Measurements from ENCODE around the gene VSTM4. TPM values are rescaled to one million over a fixed set of nuclear protein-coding genes. Genes with fewer than 3 reads are reported as not detected.

The VSTM4 gene
- total and polyA plus RNA-seq, 9 donors, result 35.5 to 59.5 (median 46.7) TPM

DNA sequence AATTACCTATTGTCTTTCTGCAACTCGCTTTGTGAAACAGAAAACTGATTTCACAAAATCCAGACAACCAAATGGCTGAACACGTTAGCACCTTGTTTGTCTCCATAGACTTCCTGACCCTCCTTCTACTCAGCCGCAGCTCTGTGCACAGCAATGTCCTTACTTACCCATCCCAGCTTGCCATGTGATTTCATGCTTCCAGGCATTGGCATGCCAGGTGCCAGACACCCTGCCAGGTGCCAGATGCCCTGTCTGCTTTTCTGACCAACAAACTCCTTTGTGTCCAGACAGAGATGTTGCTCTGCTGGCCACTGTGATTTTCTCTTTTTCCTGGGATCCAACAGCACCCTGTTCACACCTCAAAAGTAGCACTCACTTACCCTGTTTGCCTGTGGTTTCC, 34.6 kb upstream of the VSTM4 start:
- Histone ChIP-seq H3K9me3 (replicated peaks; ENCODE audit: control insufficient read depth, low read depth, low read length) (peaks cover 11% of the 10 kb centered on the region), H3K4me3 (ENCODE audit: low read length) (no peak overlapping the region), H3K4me1 (ENCODE audit: control insufficient read depth, insufficient read depth, low read length) (peaks cover 34% of the 10 kb centered on the region), H3K36me3 (ENCODE audit: control insufficient read depth, insufficient read depth, low read length) (no peaks in the 10 kb centered on the region), H3K27ac (ENCODE audit: low read length) (peak overlapping the region; percentile 49), H3K27me3 (ENCODE audit: control insufficient read depth, insufficient read depth, low read length) (no peaks in the 10 kb centered on the region)
- DNase-seq, result no peak
- 83% methylated on average over 3 of the region's 3 CpGs for WGBS (ENCODE audit: insufficient coverage)

GRCh38 chr10:49144058-49144720, 28.9 kb upstream of the VSTM4 start:
- H3K27me3 ChIP-seq (ENCODE audit: control insufficient read depth, insufficient read depth, low read length), result no peaks in the 10 kb centered on the region
- peaks cover 11% of the 10 kb centered on the region for H3K9me3 ChIP-seq (replicated peaks; ENCODE audit: control insufficient read depth, low read depth, low read length)
- H3K36me3 ChIP-seq (ENCODE audit: control insufficient read depth, insufficient read depth, low read length), result no peaks in the 10 kb centered on the region
- peaks cover 51% of the 10 kb centered on the region for H3K4me1 ChIP-seq (ENCODE audit: control insufficient read depth, insufficient read depth, low read length)
- DNase-seq, result peak; percentile 89
- H3K4me3 ChIP-seq (ENCODE audit: low read length), result no peak overlapping the region
- H3K27ac ChIP-seq (ENCODE audit: low read length), result peak overlapping the region; percentile 54
- 17% methylated on average over 1 of the region's 2 CpGs for WGBS (ENCODE audit: insufficient coverage)

DNA sequence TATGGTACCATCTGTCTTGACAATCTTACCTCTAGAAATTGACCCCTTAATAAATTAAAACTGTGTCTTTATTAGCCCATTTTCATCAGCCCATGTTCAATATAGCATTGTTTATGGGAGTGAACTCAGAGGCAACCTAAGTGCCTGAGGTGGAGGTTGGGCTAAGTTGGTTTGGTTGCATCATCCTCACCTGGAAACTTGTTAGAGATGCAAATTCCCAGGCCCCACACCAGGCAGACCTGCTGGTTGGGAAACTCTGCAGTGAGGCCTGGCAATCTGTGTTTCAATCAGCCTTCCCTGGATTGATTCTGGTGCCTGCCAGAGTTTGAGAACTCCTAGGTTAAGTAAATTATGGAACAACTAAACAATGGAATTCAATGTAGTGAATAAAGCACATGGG, 27.9 kb upstream of the VSTM4 start:
- Histone ChIP-seq H3K27me3 (ENCODE audit: control insufficient read depth, insufficient read depth, low read length) (no peaks in the 10 kb centered on the region), H3K36me3 (ENCODE audit: control insufficient read depth, insufficient read depth, low read length) (no peaks in the 10 kb centered on the region), H3K9me3 (replicated peaks; ENCODE audit: control insufficient read depth, low read depth, low read length) (peaks cover 10% of the 10 kb centered on the region), H3K4me3 (ENCODE audit: low read length) (no peak overlapping the region), H3K27ac (ENCODE audit: low read length) (no peak overlapping the region), H3K4me1 (ENCODE audit: control insufficient read depth, insufficient read depth, low read length) (peaks cover 56% of the 10 kb centered on the region)
- no peak for DNase-seq

DNA sequence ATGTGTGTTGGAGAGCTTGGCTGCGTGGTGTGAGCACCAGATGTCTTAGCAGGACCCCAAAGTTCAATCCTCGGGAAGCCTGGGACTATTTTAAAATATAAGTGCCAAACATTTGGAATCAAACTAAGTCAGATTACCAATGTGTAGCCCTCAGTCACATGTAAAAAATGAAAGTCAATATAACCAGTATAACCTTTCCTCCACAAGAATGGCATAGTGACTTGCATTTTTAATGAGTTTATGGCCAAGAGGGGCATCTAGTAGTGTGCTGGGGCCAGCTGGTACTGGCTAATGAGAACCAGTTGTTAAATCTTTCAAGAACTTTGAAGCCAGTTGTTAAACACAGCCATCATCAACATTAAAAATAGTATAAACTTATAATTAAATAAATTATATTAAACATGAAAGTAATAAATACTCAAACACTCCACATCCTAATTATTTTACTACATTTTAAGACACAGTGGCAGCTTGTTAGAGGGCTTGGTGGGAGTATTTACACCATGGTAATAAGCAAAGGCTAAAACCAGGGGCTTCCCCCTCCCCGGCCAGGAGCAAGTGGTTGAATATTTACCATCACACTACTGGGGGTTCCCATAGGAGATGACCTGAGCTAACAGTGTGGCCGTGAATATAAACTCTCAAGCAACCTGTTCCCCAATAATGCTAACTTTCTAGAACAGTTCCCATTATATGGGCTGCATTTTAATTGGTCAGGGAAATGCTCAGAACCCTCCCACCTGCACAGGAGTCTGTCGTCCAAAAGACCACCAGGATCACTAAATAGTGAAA, 26.4 kb upstream of the VSTM4 start:
- peaks cover 59% of the 10 kb centered on the region for H3K4me1 ChIP-seq (ENCODE audit: control insufficient read depth, insufficient read depth, low read length)
- H3K27ac ChIP-seq (ENCODE audit: low read length), result no peak overlapping the region
- 86% methylated on average over 1 of the region's 5 CpGs for WGBS (ENCODE audit: insufficient coverage)
- no peaks in the 10 kb centered on the region for H3K9me3 ChIP-seq (replicated peaks; ENCODE audit: control insufficient read depth, low read depth, low read length)
- H3K4me3 ChIP-seq (ENCODE audit: low read length), result no peak overlapping the region
- no peak for DNase-seq
- no peaks in the 10 kb centered on the region for H3K27me3 ChIP-seq (ENCODE audit: control insufficient read depth, insufficient read depth, low read length)
- no peaks in the 10 kb centered on the region for H3K36me3 ChIP-seq (ENCODE audit: control insufficient read depth, insufficient read depth, low read length)

DNA sequence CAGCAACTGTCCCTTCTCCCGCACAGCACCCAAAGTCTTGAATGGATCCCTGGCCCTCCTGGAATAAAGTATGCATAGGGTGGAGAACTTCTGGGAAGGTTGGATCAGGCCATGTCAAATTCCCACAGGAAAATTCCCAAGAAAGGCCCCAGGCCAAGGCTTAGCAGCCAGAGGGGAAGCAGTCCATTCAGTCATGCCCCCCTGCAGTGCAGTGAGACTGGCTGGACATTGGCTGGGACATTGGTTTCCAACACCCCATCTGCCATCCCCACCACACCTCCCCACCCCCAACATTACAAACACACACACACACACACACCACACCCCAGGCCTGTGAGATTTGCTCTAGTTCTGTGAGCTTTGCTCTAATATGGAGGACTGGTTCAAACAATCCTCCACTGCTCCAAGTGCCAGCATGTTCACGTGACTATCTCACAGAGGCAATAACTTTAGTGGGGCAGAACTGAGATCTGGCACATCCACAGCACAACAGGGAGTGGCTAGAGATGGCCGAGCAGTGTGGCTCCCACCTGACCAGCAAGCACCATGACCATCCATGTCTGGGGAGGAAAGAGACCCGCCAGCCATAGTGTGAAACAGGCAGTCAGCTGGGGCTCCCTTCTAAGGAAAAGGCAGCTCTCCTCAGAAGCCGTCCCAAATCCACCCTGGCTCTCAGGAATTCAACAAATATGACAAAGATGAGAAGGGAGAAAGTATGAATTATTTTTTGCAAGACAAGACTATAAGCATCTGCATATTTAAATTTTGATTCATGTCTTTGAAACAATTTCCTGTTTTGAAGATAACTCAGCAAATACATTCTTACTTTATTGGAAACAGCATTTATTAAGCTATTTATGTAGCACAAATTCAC, 25.2 kb upstream of the VSTM4 start:
- Histone ChIP-seq H3K9me3 (replicated peaks; ENCODE audit: control insufficient read depth, low read depth, low read length) (no peaks in the 10 kb centered on the region), H3K36me3 (ENCODE audit: control insufficient read depth, insufficient read depth, low read length) (no peaks in the 10 kb centered on the region), H3K27me3 (ENCODE audit: control insufficient read depth, insufficient read depth, low read length) (no peaks in the 10 kb centered on the region), H3K27ac (ENCODE audit: low read length) (no peak overlapping the region), H3K4me3 (ENCODE audit: low read length) (no peak overlapping the region), H3K4me1 (ENCODE audit: control insufficient read depth, insufficient read depth, low read length) (peaks cover 59% of the 10 kb centered on the region)
- DNase-seq, result no peak
- WGBS (ENCODE audit: insufficient coverage), result no CpG with 5 or more reads among the region's 5 CpGs

DNA sequence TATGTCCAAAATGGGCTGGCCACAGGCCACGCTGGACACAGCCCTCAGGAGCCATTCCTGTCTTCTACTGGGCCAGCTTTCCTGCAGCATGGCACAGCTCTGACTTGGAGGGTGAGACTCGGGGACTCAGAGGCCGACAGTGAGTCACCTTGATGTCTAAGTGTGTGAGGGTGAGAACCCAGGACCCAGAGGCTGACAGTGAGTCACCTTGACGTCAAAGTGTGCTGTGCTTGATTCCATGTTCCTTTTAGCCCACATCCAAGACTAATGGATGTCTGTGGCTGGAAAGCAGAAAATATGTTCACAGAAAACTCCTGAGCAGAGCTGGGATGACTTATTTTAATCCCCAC, 24.5 kb upstream of the VSTM4 start:
- Histone ChIP-seq H3K27me3 (ENCODE audit: control insufficient read depth, insufficient read depth, low read length) (no peaks in the 10 kb centered on the region), H3K27ac (ENCODE audit: low read length) (peak overlapping the region; percentile 83), H3K36me3 (ENCODE audit: control insufficient read depth, insufficient read depth, low read length) (no peaks in the 10 kb centered on the region), H3K4me3 (ENCODE audit: low read length) (no peak overlapping the region), H3K4me1 (ENCODE audit: control insufficient read depth, insufficient read depth, low read length) (peaks cover 57% of the 10 kb centered on the region), H3K9me3 (replicated peaks; ENCODE audit: control insufficient read depth, low read depth, low read length) (no peaks in the 10 kb centered on the region)
- WGBS (ENCODE audit: insufficient coverage), result 76% methylated on average over 4 of the region's 4 CpGs
- DNase-seq, result no peak

GRCh38 chr10:49139028-49139845, 23.9 kb upstream of the VSTM4 start:
- WGBS (ENCODE audit: insufficient coverage), result 49% methylated on average over 3 of the region's 8 CpGs
- H3K36me3 ChIP-seq (ENCODE audit: control insufficient read depth, insufficient read depth, low read length), result no peaks in the 10 kb centered on the region
- peak overlapping the region; percentile 83 for H3K27ac ChIP-seq (ENCODE audit: low read length)
- peaks cover 53% of the 10 kb centered on the region for H3K4me1 ChIP-seq (ENCODE audit: control insufficient read depth, insufficient read depth, low read length)
- H3K9me3 ChIP-seq (replicated peaks; ENCODE audit: control insufficient read depth, low read depth, low read length), result no peaks in the 10 kb centered on the region
- no peaks in the 10 kb centered on the region for H3K27me3 ChIP-seq (ENCODE audit: control insufficient read depth, insufficient read depth, low read length)
- DNase-seq, result peak; percentile 76
- H3K4me3 ChIP-seq (ENCODE audit: low read length), result no peak overlapping the region

DNA sequence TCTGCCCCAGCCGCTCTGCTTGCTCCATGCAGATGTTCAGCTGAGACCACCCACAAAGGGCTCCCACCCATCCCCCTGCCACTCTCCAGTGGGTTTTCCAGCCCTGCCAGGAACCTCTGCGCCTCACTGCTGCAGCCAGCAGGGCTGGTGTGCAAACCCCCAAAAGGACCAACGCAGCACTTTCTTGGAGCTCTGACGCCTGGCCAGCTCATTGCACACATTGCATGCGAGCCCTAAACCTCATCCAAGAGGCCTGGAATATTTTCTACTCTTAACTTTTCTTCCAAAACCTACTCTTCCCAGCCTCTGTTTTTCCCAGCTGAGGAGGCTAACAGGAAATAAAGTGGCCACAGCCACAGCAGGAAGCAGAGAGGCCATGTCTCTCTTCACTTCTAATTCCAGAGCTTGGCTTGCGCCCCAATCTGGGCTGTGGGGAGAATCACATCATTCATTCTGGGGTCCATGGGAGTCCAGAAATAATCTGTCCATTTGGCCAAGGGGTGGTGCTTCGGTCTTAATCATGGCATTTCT, 23.1 kb upstream of the VSTM4 start:
- no peaks in the 10 kb centered on the region for H3K36me3 ChIP-seq (ENCODE audit: control insufficient read depth, insufficient read depth, low read length)
- peak; percentile 96 for DNase-seq
- H3K9me3 ChIP-seq (replicated peaks; ENCODE audit: control insufficient read depth, low read depth, low read length), result no peaks in the 10 kb centered on the region
- no peak overlapping the region for H3K4me3 ChIP-seq (ENCODE audit: low read length)
- peak overlapping the region; percentile 83 for H3K27ac ChIP-seq (ENCODE audit: low read length)
- 25% methylated on average over 7 of the region's 7 CpGs for WGBS (ENCODE audit: insufficient coverage)
- H3K27me3 ChIP-seq (ENCODE audit: control insufficient read depth, insufficient read depth, low read length), result no peaks in the 10 kb centered on the region
- peaks cover 54% of the 10 kb centered on the region for H3K4me1 ChIP-seq (ENCODE audit: control insufficient read depth, insufficient read depth, low read length)

DNA sequence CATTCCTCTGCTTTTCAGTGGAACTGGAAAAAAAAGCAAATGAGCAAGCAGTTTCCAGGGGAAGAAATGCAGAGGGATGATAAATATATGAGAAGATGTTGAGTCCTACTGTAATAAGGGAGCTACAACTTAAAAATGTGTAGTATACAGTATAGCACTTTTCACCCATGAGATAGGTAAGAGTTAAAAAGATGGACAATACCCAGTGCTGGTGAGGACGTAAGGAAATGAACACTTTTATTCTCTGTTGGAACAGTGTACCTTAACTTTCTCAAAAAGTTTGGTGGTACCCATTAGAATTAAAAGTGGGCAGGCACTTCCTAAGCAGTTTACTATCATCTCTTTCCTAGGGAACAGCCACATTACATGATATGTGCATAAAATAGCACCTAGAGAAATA, 21.2 kb upstream of the VSTM4 start:
- no peak overlapping the region for H3K27ac ChIP-seq (ENCODE audit: low read length)
- no CpG with 5 or more reads among the region's 1 CpG for WGBS (ENCODE audit: insufficient coverage)

More for the DNA sequence above, 21.2 kb upstream of the VSTM4 start:
- no peaks in the 10 kb centered on the region for H3K27me3 ChIP-seq (ENCODE audit: control insufficient read depth, insufficient read depth, low read length)
- no peaks in the 10 kb centered on the region for H3K9me3 ChIP-seq (replicated peaks; ENCODE audit: control insufficient read depth, low read depth, low read length)
- peaks cover 58% of the 10 kb centered on the region for H3K4me1 ChIP-seq (ENCODE audit: control insufficient read depth, insufficient read depth, low read length)
- no peak overlapping the region for H3K4me3 ChIP-seq (ENCODE audit: low read length)
- no peak for DNase-seq
- H3K36me3 ChIP-seq (ENCODE audit: control insufficient read depth, insufficient read depth, low read length), result no peaks in the 10 kb centered on the region
